GM21515 (cell line): ENCODE measurements around the gene SP140.
A peak's percentile ranks its signal among the peaks of the same experiment; 100 is the strongest.
"Not testable (repeated sequence)": the region's sequence is repeated elsewhere in the genome, so short reads cannot be mapped to it uniquely, and the experiment has no call there.

Experiments
- ATAC-seq: cut with Tn5 transposase; IDR thresholded peaks from one replicate; pipeline ENCODE4 v1.9.1; 2021; ENCODE audit not compliant: unreplicated experiment

The SP140 gene

GRCh38 chr2:230324503-230324902, 99.0 kb downstream of the SP140 start:
- ATAC-seq: no peak

GRCh38 chr2:230325316-230326243, 100.0 kb downstream of the SP140 start:
- ATAC-seq: no peak

- peak; percentile 83 for ATAC-seq
Observed at GRCh38 chr2:230326453-230327417, 101.2 kb downstream of the SP140 start, which contains the start of gene SP140L. TSS of gene SP140L (plus strand) at chr2:230327193. CDS start at chr2:230327270, 77 bp downstream.

GRCh38 chr2:230327418-230328154, 102.0 kb downstream of the SP140 start:
- ATAC-seq: peak; percentile 64

GRCh38 chr2:230328155-230328458, 102.6 kb downstream of the SP140 start:
- no peak for ATAC-seq

- ATAC-seq: no peak
Observed at GRCh38 chr2:230329946-230330605, 104.5 kb downstream of the SP140 start.

- no peak for ATAC-seq
Observed at GRCh38 chr2:230330725-230331124, 105.2 kb downstream of the SP140 start.

GRCh38 chr2:230335461-230335863, 109.9 kb downstream of the SP140 start:
- ATAC-seq: no peak

GRCh38 chr2:230335864-230336506, 110.4 kb downstream of the SP140 start:
- ATAC-seq: no peak

GRCh38 chr2:230341936-230342528, 116.5 kb downstream of the SP140 start:
- ATAC-seq: not testable (repeated sequence)

- not testable (repeated sequence) for ATAC-seq
Observed at GRCh38 chr2:230343041-230343624, 117.6 kb downstream of the SP140 start.

- ATAC-seq: no peak
Observed at GRCh38 chr2:230343747-230344146, 118.2 kb downstream of the SP140 start.

GRCh38 chr2:230346465-230346864, 120.9 kb downstream of the SP140 start:
- ATAC-seq: no peak

GRCh38 chr2:230346921-230347533, 121.5 kb downstream of the SP140 start:
- no peak for ATAC-seq

- ATAC-seq: no peak
Observed at GRCh38 chr2:230347659-230348305, 122.2 kb downstream of the SP140 start.

GRCh38 chr2:230348787-230349186, 123.3 kb downstream of the SP140 start:
- no peak for ATAC-seq

GRCh38 chr2:230356084-230356483, 130.5 kb downstream of the SP140 start:
- ATAC-seq: no peak

GRCh38 chr2:230358305-230358704, 132.8 kb downstream of the SP140 start:
- ATAC-seq: no peak
